Activated naive CD8-positive, alpha-beta T cell treated with anti-CD3 and anti-CD28 coated beads, Interleukin-2, amount 10 ng/mL, durations not matched to agents 7 days and 5 days (primary cell): ENCODE results near the gene RAB11FIP4. TPM values are rescaled to one million over a fixed set of nuclear protein-coding genes. Genes with fewer than 3 reads are reported as not detected.

Experiments
- ATAC-seq: fragments of 150-1000 bp; cut with Tn5 transposase; one replicate; pipeline ENCODE4 v1.10.0; 2021; ENCODE audit warnings: low read depth, moderate library complexity
- POLR2A ChIA-PET: fragments of 350-600 bp; sonication (Branson Sonifier 250); formaldehyde crosslinking; loops from one replicate; lab custom pipeline; 2021; ENCODE audit warnings: antibody characterized with exemption; lab: Charles Lee
- DNase-seq: peaks from one replicate; pipeline ENCODE4 v3.0.0; 2021
- H3K27ac Mint-ChIP-seq: one replicate; pipeline ENCODE4 v1.8.0; 2022; ENCODE audit warnings: mild to moderate bottlenecking, mixed read lengths
- H3K27me3 Mint-ChIP-seq: one replicate; pipeline ENCODE4 v1.8.0; 2022; ENCODE audit warnings: mild to moderate bottlenecking, moderate library complexity, mixed read lengths
- H3K36me3 Mint-ChIP-seq: one replicate; pipeline ENCODE4 v1.8.0; 2021; ENCODE audit warnings: mild to moderate bottlenecking, mixed read lengths
- H3K4me1 Mint-ChIP-seq: one replicate; pipeline ENCODE4 v1.8.0; 2021; ENCODE audit warnings: mixed read lengths
- H3K4me3 Mint-ChIP-seq: one replicate; pipeline ENCODE4 v1.8.0; 2022; ENCODE audit warnings: mild to moderate bottlenecking, moderate library complexity, mixed read lengths
- H3K9me3 Mint-ChIP-seq: one replicate; pipeline ENCODE4 v1.8.0; 2021; ENCODE audit warnings: mixed read lengths
- total RNA-seq, 2 experiments: library from RNA; stranded (reverse); gene quantifications; one replicate each; pipeline ENCODE4 v1.2.3, GENCODE V29; 2021

Gene RAB11FIP4
- total RNA-seq, 2 experiments from 2014 or later: 38.5 to 42.0 TPM

- Mint-ChIP-seq H3K27ac (peak overlapping the region; percentile 86), H3K4me3 (peak overlapping the region; percentile 94), H3K36me3 (peaks cover 2% of the 10 kb centered on the region), H3K4me1 (peaks cover 21% of the 10 kb centered on the region), H3K9me3 (no peaks in the 10 kb centered on the region), H3K27me3 (peaks cover 5% of the 10 kb centered on the region)
- DNase-seq: peak; percentile 94
- POLR2A ChIA-PET: interaction anchor here (1.0 to 1.5 kb wide), 5 partner anchors 10 to 352 kb away, joined by 3 to 8 read pairs (median 4); partner anchors contain the start of gene UTP6
- peak; percentile 79 for ATAC-seq
Observed at GRCh38 chr17:31549525-31550388, 158.3 kb downstream of the RAB11FIP4 start.

- DNase-seq: no peak
- no peak for ATAC-seq
- H3K27ac Mint-ChIP-seq: peak overlapping the region; percentile 86
- H3K4me1 Mint-ChIP-seq: peaks cover 23% of the 10 kb centered on the region
- no peaks in the 10 kb centered on the region for H3K9me3 Mint-ChIP-seq
- H3K27me3 Mint-ChIP-seq: peaks cover 5% of the 10 kb centered on the region
- H3K36me3 Mint-ChIP-seq: peaks cover 2% of the 10 kb centered on the region
- POLR2A ChIA-PET: interaction anchor here (1.2 to 1.5 kb wide), 3 partner anchors 9 to 41 kb away, joined by 3 to 8 read pairs (median 6); no protein-coding TSS in a partner anchor
- peak overlapping the region; percentile 94 for H3K4me3 Mint-ChIP-seq
Observed at GRCh38 chr17:31550389-31551056, 159.0 kb downstream of the RAB11FIP4 start.

- Mint-ChIP-seq H3K36me3 (peaks cover 2% of the 10 kb centered on the region), H3K27ac (no peak overlapping the region), H3K27me3 (peaks cover 5% of the 10 kb centered on the region), H3K4me1 (peaks cover 22% of the 10 kb centered on the region), H3K9me3 (no peaks in the 10 kb centered on the region), H3K4me3 (no peak overlapping the region)
- no peak for ATAC-seq
- POLR2A ChIA-PET: no interaction called here
- DNase-seq: no peak
Observed at GRCh38 chr17:31552568-31552967, 161.1 kb downstream of the RAB11FIP4 start.

GRCh38 chr17:31553506-31553905, 162.0 kb downstream of the RAB11FIP4 start:
- Mint-ChIP-seq H3K36me3 (peaks cover 2% of the 10 kb centered on the region), H3K27ac (no peak overlapping the region), H3K9me3 (no peaks in the 10 kb centered on the region), H3K4me1 (peaks cover 17% of the 10 kb centered on the region), H3K27me3 (peaks cover 12% of the 10 kb centered on the region), H3K4me3 (no peak overlapping the region)
- POLR2A ChIA-PET: no interaction called here
- DNase-seq (no peak), ATAC-seq (no peak)

- Mint-ChIP-seq H3K4me3 (no peak overlapping the region), H3K9me3 (no peaks in the 10 kb centered on the region), H3K27me3 (peaks cover 12% of the 10 kb centered on the region), H3K36me3 (no peaks in the 10 kb centered on the region), H3K27ac (no peak overlapping the region), H3K4me1 (peaks cover 12% of the 10 kb centered on the region)
- ATAC-seq: no peak
- POLR2A ChIA-PET: no interaction called here
- DNase-seq: no peak
Observed at GRCh38 chr17:31554930-31555329, 163.5 kb downstream of the RAB11FIP4 start.

GRCh38 chr17:31556969-31557645, 165.6 kb downstream of the RAB11FIP4 start:
- DNase-seq (no peak), ATAC-seq (no peak)
- no peaks in the 10 kb centered on the region for H3K36me3 Mint-ChIP-seq
- no peak overlapping the region for H3K27ac Mint-ChIP-seq
- H3K27me3 Mint-ChIP-seq: peaks cover 19% of the 10 kb centered on the region
- POLR2A ChIA-PET: no interaction called here
- H3K9me3 Mint-ChIP-seq: no peaks in the 10 kb centered on the region
- H3K4me3 Mint-ChIP-seq: no peak overlapping the region
- peaks cover 11% of the 10 kb centered on the region for H3K4me1 Mint-ChIP-seq

GRCh38 chr17:31558748-31559583, 167.5 kb downstream of the RAB11FIP4 start:
- Mint-ChIP-seq H3K36me3 (no peaks in the 10 kb centered on the region), H3K9me3 (no peaks in the 10 kb centered on the region), H3K27me3 (peaks cover 18% of the 10 kb centered on the region), H3K4me3 (peak overlapping the region; percentile 69), H3K4me1 (peaks cover 9% of the 10 kb centered on the region), H3K27ac (no peak overlapping the region)
- ATAC-seq (peak; percentile 87), DNase-seq (peak; percentile 68)
- POLR2A ChIA-PET: interaction anchor here (1.5 kb wide), 1 partner anchor 9 kb away, joined by 3 read pairs; no protein-coding TSS in a partner anchor

GRCh38 chr17:31559584-31560501, 168.4 kb downstream of the RAB11FIP4 start:
- Mint-ChIP-seq H3K27me3 (peaks cover 19% of the 10 kb centered on the region), H3K9me3 (no peaks in the 10 kb centered on the region), H3K27ac (no peak overlapping the region), H3K4me1 (peaks cover 9% of the 10 kb centered on the region), H3K4me3 (no peak overlapping the region), H3K36me3 (no peaks in the 10 kb centered on the region)
- DNase-seq (no peak), ATAC-seq (no peak)
- POLR2A ChIA-PET: interaction anchor here (1.5 kb wide), 1 partner anchor 10 kb away, joined by 3 read pairs; no protein-coding TSS in a partner anchor

- peaks cover 20% of the 10 kb centered on the region for H3K27me3 Mint-ChIP-seq
- DNase-seq: no peak
- H3K9me3 Mint-ChIP-seq: no peaks in the 10 kb centered on the region
- POLR2A ChIA-PET: interaction anchor here (1.5 kb wide), 1 partner anchor 11 kb away, joined by 3 read pairs; no protein-coding TSS in a partner anchor
- H3K4me3 Mint-ChIP-seq: no peak overlapping the region
- peaks cover 6% of the 10 kb centered on the region for H3K4me1 Mint-ChIP-seq
- no peaks in the 10 kb centered on the region for H3K36me3 Mint-ChIP-seq
- H3K27ac Mint-ChIP-seq: no peak overlapping the region
- ATAC-seq: no peak
Observed at GRCh38 chr17:31560616-31561235, 169.3 kb downstream of the RAB11FIP4 start.

- no peak for DNase-seq
- Mint-ChIP-seq H3K27me3 (peaks cover 24% of the 10 kb centered on the region), H3K4me3 (no peak overlapping the region), H3K27ac (no peak overlapping the region), H3K4me1 (peaks cover 6% of the 10 kb centered on the region), H3K9me3 (no peaks in the 10 kb centered on the region), H3K36me3 (no peaks in the 10 kb centered on the region)
- POLR2A ChIA-PET: no interaction called here
- ATAC-seq: no peak
Observed at GRCh38 chr17:31561469-31562375, 170.2 kb downstream of the RAB11FIP4 start.
